Omental fat pad (tissue), 4 donors: ENCODE data around the gene ODC1. TPM values are rescaled to one million over a fixed set of nuclear protein-coding genes. Genes with fewer than 3 reads are reported as not detected.

Experiments
- ATAC-seq: fragments of 150-250 bp; one replicate; pipeline ENCODE4 v1.9.1; 2016; ENCODE audit warnings: mild to moderate bottlenecking, moderate library complexity; ENCODE audit not compliant: low FRiP score
- DNase-seq: peaks from one replicate; pipeline ENCODE4 v3.0.0-alpha.2; 2019; ENCODE audit warnings: low spot score
- total RNA-seq, 4 donors: library from RNA; depleted of rRNA; stranded (reverse); fragments of >200 nt; gene quantifications; one replicate each; pipeline ENCODE4 v1.1.0, GENCODE V29; 2016
- TF ChIP-seq, protein P1 (sequence below), 3 donors: fragments of 450-650 bp; IDR thresholded peaks; one replicate each; pipeline ENCODE4 v1.5.1; 2016 to 2017; ENCODE audit warnings: antibody characterized with exemption in 3 of 3, mild to moderate bottlenecking in 3 of 3, moderate library complexity in 2 of 3

The ODC1 gene
- total RNA-seq, 4 donors from 2014 or later = 46.8 to 264 (median 114) TPM

GRCh38 chr2:10400002-10400401, 48.1 kb downstream of the ODC1 start:
- ATAC-seq = no peak
- no peak for DNase-seq
- TF ChIP-seq, protein P1, sequence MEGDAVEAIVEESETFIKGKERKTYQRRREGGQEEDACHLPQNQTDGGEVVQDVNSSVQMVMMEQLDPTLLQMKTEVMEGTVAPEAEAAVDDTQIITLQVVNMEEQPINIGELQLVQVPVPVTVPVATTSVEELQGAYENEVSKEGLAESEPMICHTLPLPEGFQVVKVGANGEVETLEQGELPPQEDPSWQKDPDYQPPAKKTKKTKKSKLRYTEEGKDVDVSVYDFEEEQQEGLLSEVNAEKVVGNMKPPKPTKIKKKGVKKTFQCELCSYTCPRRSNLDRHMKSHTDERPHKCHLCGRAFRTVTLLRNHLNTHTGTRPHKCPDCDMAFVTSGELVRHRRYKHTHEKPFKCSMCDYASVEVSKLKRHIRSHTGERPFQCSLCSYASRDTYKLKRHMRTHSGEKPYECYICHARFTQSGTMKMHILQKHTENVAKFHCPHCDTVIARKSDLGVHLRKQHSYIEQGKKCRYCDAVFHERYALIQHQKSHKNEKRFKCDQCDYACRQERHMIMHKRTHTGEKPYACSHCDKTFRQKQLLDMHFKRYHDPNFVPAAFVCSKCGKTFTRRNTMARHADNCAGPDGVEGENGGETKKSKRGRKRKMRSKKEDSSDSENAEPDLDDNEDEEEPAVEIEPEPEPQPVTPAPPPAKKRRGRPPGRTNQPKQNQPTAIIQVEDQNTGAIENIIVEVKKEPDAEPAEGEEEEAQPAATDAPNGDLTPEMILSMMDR (IDR thresholded peaks at IDR 0.05) = no peak

DNA sequence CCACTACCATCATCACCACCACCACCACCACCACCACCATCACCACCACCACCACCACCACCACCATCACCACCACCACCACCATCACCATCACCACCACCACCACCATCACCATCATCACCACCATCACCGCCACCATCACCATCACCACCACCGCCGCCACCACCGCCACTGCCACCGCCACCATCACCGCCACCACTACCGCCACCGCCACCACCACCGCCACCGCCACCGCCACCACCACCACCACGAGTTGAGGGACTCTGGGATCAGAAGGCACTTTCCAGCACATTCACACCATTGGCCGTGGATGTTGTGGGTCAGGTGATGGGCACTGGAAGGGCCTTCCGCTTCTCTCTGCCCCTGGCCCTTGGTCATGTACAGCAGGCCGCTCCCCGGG, 48.8 kb downstream of the ODC1 start:
- no peak for ATAC-seq
- DNase-seq = no peak
- TF ChIP-seq, protein P1 (IDR thresholded peaks at IDR 0.05) = no peak

- DNase-seq (no peak), ATAC-seq (no peak)
- TF ChIP-seq, protein P1 (IDR thresholded peaks at IDR 0.05) = no peak
Observed at GRCh38 chr2:10398496-10398895, 49.6 kb downstream of the ODC1 start.

DNA sequence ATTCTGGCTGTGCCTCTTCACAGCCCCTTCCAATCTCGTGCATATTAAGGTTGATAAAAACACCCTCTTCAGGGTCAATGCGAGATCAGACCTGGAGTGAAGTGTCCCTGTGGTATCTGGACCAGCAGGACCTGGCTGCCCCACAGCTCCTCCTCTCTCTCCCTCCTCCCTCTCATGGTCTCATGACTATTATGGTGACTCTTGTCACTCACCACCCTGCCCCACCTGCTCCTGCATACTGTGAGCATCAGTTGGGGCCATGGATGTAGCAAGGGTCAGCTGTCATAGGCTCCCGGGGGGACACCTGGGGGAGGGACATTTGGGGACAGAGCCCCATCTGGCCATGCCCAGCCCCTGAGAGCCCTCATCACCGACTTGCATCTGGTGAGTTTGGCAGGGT, 50.2 kb downstream of the ODC1 start:
- TF ChIP-seq, protein P1 (IDR thresholded peaks at IDR 0.05) = no peak
- ATAC-seq (no peak), DNase-seq (no peak)

DNA sequence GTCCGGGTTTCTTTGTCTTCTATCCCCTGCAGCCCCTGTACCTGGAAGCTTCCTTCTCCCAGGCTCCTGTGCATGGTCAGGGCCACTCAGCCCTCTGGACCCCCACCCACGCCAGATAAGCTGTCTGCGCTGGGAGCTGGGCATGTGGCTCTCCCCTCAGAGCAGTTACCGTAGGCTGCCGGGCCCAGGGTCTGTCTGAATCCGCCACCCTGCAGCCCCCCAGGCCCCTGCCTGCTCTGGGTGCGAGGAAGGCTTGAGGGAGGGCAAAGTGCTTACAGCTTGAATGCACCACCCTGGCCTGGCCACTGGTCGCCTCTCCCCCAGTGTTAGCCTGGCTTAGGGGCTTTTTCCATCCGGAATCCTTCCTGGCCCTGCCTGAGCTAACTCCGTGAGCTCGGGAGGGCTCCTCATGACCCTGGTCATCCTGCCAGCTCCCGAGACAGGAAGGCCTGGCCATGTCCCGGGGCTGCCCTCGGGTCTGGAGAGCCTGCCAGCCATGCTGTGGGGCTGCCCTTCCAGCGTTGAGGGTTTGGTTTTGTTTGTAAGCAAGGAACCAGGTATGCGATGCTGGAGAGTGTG, 50.7 kb downstream of the ODC1 start:
- DNase-seq (no peak), ATAC-seq (no peak)
- TF ChIP-seq, protein P1 (IDR thresholded peaks at IDR 0.05) = no peak

- TF ChIP-seq, protein P1 (IDR thresholded peaks at IDR 0.05) = no peak
- ATAC-seq = no peak
- DNase-seq = no peak
Observed at GRCh38 chr2:10396464-10396863, 51.7 kb downstream of the ODC1 start.

- TF ChIP-seq, protein P1 (IDR thresholded peaks at IDR 0.05) = no peak
- DNase-seq (no peak), ATAC-seq (no peak)
Observed at GRCh38 chr2:10395893-10396292, 52.2 kb downstream of the ODC1 start.
